C4-2B (cell line): ENCODE data around the gene RNF215.

Source experiments
- H3K27ac ChIP-seq: fragments of 450-650 bp; 2 replicates; pipeline ENCODE4 v1.5.1; 2017
- CTCF ChIP-seq: fragments of 450-650 bp; conservative IDR thresholded peaks from 2 replicates; pipeline ENCODE4 v1.5.1; 2017; ENCODE audit warnings: mild to moderate bottlenecking
- ZFX ChIP-seq: fragments of 450-650 bp; IDR thresholded peaks from 2 replicates; pipeline ENCODE4 v1.6.1; 2017

The RNF215 gene

GRCh38 chr22:30398685-30399680, 11.8 kb upstream of the RNF215 start:
- H3K27ac ChIP-seq: no peak overlapping the region
- no peak for TF ChIP-seq CTCF
- TF ChIP-seq ZFX: no peak

GRCh38 chr22:30397656-30398635, 10.7 kb upstream of the RNF215 start:
- H3K27ac ChIP-seq: peak overlapping the region; percentile 61
- TF ChIP-seq CTCF: no peak
- no peak for TF ChIP-seq ZFX

DNA sequence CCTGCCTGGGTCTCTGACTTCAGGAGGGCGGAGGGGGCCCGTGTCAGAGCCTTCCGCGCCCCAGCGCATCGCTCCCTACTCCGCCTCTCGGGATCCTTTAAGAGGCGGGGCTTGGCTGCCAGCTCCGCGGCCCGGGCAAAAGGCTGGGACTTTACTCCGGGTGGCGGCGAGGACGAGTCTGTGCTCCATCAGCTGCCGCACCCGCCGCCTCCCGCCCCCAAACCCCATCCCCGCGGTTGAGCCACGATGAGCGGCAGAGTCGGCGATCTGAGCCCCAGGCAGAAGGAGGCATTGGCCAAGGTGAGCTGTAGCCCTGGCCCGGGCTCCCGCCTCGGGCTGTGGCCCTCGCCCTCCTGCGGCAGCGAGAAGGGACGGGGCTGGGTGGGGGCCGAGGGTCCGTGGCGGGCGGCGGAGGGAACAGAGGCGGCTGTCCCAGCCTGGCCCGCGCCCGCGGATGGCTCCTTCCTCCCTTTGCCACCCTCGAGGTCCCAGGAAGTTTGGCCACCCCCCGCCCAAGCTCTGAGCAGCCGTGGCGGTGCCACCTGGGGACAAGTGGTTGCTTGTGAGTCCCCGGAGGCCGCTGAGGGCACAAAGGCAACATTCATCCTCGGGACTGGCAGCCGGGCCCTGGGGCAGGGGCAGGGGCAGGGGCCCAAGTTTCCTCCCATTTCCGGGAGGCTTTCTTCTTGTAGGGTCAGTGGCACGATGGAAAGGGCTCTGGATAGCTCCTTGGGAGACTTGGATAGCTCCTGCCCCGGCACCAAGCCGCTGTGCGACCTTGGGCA, 9.9 kb upstream of the RNF215 start, which contains the start of gene SEC14L2:
SEC14L2 (plus strand) TSS at position 148 of the 785 bp plus-strand sequence; CDS start at position 247, 99 bp downstream.
- TF ChIP-seq CTCF: no peak
- TF ChIP-seq ZFX: peak; percentile 68; the same call in 1 of the 2 replicates
- peak within 1 kb of the TSS; percentile 61 for H3K27ac ChIP-seq

GRCh38 chr22:30393885-30394284, 6.7 kb upstream of the RNF215 start:
- no peak for TF ChIP-seq ZFX
- TF ChIP-seq CTCF: no peak
- peak overlapping the region; percentile 31 for H3K27ac ChIP-seq

GRCh38 chr22:30393322-30393680, 6.1 kb upstream of the RNF215 start:
- TF ChIP-seq ZFX: no peak
- no peak for TF ChIP-seq CTCF
- peak overlapping the region; percentile 31 for H3K27ac ChIP-seq

DNA sequence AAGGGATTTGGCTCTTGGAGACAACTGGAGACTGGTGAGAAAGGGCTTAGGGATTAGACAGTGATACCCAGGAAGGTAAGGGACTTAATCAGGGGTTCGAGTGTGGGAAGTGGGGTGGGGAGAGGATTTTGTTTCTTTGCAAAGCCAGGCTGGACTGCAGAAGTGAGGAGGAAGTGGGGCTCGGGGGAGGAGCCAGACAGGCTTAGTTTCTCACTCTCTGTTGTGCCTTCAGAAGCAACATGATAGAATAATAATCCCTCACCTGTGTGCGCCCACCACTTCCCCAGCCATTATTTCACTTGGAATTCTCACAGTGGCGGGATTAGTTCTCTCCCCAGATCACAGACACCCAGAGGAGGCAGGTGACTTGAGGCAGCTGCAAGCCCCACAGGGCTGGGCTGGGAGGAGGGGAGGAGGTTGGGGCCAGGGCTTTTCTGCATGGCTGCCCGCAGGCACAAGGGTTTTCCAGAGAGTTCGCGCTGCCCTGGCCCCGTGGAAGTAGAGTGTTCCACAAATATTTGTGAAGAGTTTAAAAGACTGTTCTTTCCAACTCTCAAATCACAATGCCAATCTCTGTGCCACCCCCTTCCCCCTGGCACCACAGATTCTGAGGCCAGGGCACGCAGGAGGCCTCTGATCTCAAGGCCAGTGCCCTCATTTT, 5.6 kb upstream of the RNF215 start:
- TF ChIP-seq CTCF (no peak), ZFX (no peak)
- peak overlapping the region; percentile 31 for H3K27ac ChIP-seq
